ENCODE measurements around the gene MRPS22. TPM values are rescaled to one million over a fixed set of nuclear protein-coding genes. Genes with fewer than 3 reads are reported as not detected.

Gene MRPS22
- total RNA-seq, 2 donors from 2014 or later: 57.2 to 64.3 TPM

DNA sequence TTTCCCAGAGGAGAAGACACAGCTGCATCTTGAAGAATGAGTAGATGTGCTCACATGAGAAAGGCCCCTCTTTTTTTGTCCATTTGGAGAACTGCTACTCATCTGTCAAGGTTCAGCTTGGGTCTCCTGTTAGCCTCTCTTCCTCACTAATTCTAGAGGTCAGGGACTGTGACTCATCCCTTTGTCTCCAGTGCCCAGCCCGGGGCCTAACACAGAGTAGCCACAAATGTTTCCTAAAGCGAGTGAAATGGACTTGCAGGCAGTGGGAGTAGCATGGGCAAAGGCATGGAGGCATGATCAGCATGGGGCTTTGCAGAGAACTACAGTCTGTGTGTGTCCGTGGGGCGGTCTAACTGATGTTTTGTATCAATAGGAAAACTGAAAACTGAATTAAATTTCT is 33.9 kb upstream of the MRPS22 start:
- DNase-seq: no peak
- ATAC-seq: no peak
- intact Hi-C loops (cut with DNase I): no loop called here

DNA sequence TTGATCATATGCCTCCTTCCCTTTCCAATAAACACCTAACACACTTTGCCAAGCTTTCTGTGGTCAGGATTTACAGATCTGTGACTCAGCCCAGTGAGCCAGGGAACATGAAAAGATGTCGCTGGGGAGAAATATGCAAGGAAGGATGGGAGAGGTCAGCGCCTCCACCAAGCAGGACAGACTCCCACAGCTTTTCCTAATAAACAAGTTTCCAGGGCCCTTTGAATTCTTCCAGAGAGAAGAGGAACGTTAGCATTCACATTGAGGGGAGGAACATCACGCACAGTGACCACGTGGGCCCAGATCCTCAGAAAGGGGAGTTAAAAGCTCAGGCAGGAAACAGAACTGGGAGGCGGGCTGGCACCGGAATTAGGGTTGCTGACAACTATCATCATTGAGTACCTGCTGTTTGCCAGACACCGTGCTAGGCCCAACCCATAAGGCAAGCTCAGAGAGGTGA is 33.3 kb upstream of the MRPS22 start:
- ATAC-seq (no peak), DNase-seq (no peak)
- intact Hi-C loops (cut with DNase I): no loop called here

DNA sequence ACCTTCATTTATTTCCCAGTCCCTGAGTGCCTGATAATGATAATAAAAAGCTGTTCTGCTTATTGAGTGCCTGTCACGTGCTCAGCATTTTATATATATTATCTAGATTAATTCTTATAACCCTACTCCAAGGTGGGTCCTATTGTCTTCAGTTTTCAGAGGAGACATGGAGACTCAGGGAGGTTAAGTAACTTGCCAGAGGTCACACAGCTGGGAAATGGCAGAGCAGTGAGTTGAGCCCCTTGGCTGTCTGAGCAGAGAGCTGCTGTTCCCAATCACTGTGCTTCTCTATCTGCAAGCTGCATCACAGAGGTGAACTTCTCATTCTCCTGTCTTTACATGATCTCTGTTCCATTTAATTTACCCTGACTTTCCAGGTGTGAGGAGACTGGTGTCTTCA is 32.3 kb upstream of the MRPS22 start:
- intact Hi-C loops (cut with DNase I): no loop called here
- DNase-seq: no peak

GRCh38 chr3:139312416-139312815 is 31.4 kb upstream of the MRPS22 start:
- no peak for ATAC-seq
- no peak for DNase-seq
- intact Hi-C loops (cut with DNase I): no loop called here

More for the DNA sequence above, 32.3 kb upstream of the MRPS22 start:
- ATAC-seq: no peak

- intact Hi-C loops (cut with DNase I): no loop called here
- ATAC-seq: no peak
- no peak for DNase-seq
Measured at GRCh38 chr3:139312959-139313358, 30.9 kb upstream of the MRPS22 start.

DNA sequence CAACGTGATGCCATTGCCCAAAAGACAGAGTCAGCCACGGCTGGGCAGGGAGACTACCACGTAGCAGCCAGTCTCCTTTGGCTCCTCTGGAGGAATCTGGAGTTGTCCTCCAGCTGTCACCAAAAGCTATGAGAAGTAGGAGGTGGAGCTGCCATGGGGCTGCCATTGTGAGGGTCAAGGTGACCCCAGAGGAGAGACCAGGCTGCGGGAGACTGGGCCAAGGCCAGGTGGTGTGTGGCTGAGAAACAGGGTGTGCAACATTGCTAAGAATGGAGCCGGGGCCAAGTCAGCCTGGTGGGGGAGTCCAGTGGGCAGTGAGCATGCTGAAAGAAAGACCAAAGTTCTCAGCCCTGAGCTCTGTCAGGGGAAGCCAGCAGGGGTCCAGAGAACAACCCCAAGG is 29.9 kb upstream of the MRPS22 start:
- DNase-seq (no peak), ATAC-seq (no peak)
- intact Hi-C loops (cut with DNase I): no loop called here

- DNase-seq (no peak), ATAC-seq (no peak)
- intact Hi-C loops (cut with DNase I): no loop called here
Measured at GRCh38 chr3:139317215-139317614, 26.6 kb upstream of the MRPS22 start.

DNA sequence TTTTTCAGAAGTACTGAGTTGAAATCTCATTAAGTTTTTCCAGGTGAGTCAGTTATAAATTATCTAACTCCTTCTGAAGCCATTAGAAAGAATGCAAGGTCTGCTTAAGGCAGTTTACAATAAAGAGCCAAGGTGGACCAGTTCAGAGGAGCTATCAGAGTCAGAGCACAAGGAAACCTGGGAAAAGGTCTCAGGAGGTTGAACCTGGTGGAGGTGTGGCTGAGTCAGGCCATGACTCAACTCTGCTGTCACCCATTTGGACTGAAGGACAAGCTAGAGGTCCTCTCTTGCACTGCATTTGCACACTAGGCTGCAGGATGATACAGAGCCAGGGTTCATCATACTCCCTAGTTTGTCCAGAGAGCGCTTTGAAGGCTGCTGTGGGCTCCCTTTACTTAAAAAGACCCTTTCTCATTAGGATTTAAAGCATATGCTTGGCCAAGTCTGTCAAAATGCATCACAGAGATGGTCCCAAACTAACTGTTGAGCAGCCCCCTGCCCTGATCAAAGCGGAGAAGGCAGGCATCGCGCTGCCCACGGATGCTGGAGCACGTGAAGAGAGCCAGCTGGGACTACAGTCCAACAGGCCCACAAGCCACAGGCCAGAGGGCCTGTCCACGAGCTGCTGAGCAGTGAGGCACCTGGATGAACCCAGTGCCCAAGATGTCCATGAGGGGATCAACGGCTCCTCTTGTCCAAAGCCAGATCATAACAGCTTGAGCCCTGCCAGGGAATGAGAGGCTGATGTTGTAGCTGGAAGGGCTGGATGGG is 26.0 kb upstream of the MRPS22 start:
- ATAC-seq (no peak), DNase-seq (no peak)
- intact Hi-C loops (cut with DNase I): no loop called here

DNA sequence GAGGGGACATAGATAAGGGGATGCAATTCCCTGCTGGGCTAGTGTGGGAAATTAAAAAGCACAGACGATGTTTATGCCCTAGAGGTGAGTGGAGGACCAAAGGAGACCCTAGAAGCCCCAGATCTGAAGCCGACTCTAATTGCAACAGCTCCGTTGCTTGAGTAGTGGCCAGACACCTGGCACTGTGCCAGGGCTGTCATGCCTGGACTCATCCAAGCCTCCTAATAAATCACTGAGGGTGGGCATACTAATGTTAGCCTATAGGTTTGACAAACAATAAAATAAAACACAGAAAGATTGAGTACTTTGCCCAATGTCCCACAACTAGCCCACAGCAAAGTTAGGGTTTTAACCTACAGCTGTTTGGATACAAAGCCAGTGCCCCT is 25.4 kb upstream of the MRPS22 start:
- intact Hi-C loops (cut with DNase I): no loop called here
- ATAC-seq: no peak
- no peak for DNase-seq

DNA sequence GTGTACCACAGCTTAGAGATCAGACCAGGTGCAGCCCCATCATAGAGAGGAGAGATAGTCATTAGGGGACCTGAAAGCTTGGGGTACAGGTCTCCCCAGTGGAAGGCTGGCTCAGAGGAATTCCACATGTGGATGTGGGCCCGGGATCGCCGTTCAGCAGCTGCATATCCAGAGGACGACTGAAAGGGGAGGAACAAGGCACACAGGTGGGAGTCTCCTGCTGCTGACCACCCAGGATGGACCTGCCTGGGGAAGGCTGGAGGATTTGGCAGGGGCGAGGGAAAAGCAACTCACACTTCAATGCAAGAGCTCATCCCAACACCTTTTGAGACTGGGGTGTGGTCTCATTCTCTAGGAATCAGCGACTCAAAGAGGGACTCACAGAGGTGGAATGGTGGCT is 25.0 kb upstream of the MRPS22 start:
- intact Hi-C loops (cut with DNase I): no loop called here
- DNase-seq (no peak), ATAC-seq (no peak)

DNA sequence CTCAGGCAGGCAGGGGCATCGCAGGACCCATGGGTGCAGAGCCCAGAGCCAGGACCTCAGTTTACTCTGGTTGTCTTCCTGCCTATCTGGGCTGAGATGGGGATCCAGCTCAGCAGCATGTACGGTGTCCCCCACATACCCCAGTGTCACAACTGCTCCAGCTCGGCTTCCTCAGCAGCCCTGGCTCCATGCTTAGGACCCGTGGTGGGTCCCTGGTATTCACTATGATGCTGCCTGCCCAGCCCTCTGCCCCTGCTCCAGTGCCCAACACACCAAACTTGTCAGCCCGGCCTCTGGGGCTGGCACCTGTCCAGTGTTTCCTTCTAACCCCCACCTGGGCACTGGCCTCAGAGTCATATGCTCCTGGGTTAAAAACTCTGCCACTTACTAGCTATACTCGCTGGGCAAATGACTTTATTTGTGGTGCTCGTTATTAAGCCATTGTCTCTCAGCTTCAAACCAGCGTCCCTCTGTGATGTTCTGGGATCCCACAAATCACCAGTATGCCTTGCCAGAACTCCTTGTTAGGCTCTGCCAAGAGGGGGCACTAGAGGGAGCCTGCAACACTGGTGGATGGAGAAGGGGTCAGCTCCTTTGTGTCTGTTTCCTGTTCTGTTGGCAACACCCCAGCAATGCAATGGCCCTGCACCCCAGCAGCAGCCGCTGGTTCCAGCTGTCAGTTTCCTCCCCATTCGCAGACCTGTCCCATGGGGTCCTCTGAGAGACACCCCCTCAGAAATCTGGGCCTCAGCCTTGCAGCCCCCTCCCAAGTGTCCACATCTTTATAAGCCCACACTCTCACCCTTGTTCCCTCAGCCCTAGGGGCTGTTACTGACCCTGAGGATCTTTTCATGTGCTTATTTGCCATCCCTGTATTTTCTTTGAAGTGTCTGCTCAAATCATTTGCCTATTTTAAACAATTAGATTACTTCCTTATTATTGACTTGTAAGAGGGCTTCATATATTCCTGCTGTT is 24.1 kb upstream of the MRPS22 start:
- no peak for DNase-seq
- intact Hi-C loops (cut with DNase I): no loop called here
- no peak for ATAC-seq

GRCh38 chr3:139320551-139321309 is 23.1 kb upstream of the MRPS22 start:
- ATAC-seq (no peak), DNase-seq (no peak)
- intact Hi-C loops (cut with DNase I): no loop called here

DNA sequence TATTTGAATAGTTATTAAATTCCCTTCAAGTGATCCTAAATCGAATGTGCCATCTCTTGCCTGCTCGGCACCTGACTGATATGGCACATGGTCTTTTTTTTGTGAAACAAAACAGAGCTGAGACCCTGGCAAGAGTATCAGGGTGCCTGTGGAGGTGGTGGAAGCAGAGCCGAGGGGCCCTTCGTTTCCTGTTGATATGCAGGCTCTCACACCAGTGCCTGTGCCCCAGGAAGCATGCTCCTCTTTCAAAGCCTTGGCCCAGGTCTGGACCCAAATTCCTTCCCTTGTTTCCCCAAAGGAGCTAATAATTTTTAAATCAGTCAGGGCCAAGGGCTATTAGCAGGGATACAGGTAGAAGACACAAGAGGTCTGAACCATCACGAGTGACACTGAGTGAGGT is 21.5 kb upstream of the MRPS22 start:
- no peak for DNase-seq
- intact Hi-C loops (cut with DNase I): no loop called here
- ATAC-seq: no peak

DNA sequence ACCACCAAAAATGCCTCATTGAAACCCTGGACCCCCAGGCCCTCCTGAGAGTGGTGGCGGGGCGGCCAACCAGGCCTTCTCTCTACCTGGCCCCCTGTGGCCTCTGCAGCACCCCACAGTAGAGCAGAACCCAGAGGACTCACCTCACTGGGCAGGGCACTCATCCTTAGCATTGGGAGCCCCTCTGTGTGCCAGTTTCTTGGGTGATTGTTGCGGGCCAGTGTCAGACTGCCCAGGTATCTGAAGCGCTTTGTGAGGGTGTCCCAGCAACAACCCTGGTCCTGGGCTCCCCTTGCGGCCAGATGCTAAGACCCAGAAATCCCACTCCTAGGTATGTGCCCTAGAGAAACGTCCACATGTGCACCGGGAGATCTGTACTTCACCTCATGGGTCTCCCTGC is 20.7 kb upstream of the MRPS22 start:
- intact Hi-C loops (cut with DNase I): no loop called here
- ATAC-seq: no peak
- DNase-seq: no peak

DNA sequence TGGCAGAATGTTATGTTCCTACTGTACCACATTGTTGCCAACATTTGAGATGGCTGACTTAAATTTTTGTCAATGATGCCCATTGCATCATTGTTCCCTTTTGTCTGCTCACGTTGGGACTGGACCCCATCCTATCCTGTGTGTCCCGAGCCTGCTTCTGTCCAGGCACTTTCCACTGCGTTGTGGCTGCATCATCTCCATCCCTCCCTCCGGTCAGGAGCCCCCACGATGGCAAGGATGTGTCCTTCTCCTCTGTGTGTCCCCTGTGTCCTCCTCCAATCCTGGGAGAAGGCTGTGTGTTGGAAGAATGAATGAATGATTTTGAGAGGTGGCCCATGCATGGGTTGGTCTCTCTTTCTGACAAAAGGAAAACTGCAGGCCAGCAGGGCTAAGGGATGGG is 19.4 kb upstream of the MRPS22 start:
- no peak for DNase-seq
- no peak for ATAC-seq
- intact Hi-C loops (cut with DNase I): no loop called here

DNA sequence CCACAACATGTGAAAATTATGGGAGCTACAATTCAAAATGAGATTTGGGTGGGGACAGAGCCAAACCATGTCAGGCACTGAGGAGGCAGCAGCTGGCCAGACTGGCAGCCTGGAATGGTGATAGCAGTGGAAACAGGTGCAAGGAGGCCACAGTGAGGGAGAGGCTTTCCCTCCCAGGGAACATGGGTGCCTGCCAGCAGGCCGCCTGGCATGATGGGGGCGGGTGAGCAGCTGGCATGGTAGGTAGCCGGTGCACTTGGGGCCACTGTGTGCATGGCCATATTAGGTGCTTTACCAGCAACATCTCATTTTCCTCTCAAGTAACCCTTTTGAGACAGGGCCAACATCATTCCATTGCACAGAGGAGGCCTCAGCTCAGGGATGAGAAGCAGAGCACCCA is 18.3 kb upstream of the MRPS22 start:
- DNase-seq: no peak
- intact Hi-C loops (cut with DNase I): loop anchor here in 1 of 2 donors (5.0 kb wide), 1 partner anchor 388 kb away; no protein-coding TSS in a partner anchor
- ATAC-seq: no peak

DNA sequence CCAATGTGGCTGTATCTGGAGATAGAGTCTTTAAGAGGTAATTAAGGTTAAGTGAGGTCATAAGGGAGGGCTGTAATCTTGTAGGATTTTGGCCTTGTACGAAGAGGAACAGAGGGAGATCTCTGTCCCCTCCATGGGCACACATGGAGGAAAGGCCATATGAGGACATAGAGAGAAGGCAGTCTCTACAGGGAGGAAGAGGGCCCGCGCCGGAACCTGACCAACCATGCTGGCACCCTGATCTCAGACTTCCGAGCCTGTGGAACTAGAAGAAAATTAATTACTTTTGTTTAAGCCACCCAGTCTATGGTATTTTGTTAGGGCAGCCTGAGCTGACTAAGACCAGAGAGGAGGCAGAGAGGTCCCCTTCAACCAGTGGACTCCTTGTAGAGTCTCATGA is 17.7 kb upstream of the MRPS22 start:
- no peak for ATAC-seq
- no peak for DNase-seq
- intact Hi-C loops (cut with DNase I): loop anchor here in 1 of 2 donors (5.0 kb wide), 1 partner anchor 389 kb away; no protein-coding TSS in a partner anchor

DNA sequence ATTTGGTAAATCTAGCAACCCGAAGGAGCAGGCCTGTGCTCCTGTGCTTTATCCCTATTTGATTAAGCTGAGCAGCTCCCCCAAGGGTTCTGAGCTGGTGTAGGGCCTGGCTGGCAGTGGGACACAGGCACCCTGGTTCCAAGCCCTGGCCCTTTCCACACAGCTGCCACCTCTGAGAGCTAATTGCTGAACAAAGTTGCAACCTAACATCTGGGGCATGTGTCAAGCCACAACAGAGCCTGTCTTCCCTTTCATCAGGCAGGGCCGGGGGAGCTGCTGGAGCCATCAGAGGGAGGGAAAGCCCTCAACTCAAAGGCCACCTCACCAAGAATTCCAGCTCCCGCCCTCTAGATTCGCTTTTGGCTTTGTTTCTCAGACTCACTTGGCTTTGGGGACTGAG is 17.1 kb upstream of the MRPS22 start:
- intact Hi-C loops (cut with DNase I): loop anchor here in 1 of 2 donors (5.0 kb wide), 1 partner anchor 389 kb away; no protein-coding TSS in a partner anchor

DNA sequence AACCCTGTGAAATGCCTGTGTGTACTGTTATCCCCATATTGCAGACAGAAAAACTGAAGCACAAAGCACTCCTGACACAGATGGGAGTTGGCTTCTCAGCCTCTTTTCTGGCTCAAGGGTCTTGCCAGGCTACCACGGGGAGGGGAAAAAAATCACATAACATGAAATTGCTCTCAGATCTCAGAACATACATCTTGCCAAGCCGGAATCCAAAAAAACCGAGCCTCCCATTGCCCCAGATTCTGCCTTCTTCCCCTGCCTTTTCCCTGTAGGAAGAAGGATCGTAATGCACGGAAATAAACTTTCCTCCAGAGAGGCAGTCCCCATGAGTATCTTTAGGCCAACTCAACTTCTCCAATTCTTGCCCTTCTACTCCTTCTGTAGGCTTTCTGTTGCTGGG is 16.6 kb upstream of the MRPS22 start:
- DNase-seq (no peak), ATAC-seq (no peak)
- intact Hi-C loops (cut with DNase I): loop anchor here in 1 of 2 donors (5.0 kb wide), 1 partner anchor 390 kb away; no protein-coding TSS in a partner anchor

More for the DNA sequence above, 17.1 kb upstream of the MRPS22 start:
- ATAC-seq (no peak), DNase-seq (no peak)
